Vagina (tissue), 2 donors: ENCODE data around the gene CXCL9.

Source experiments
- POLR2A ChIP-seq, 2 donors: fragments of 450-650 bp; IDR thresholded peaks; one replicate each; pipeline ENCODE4 v1.6.1; 2017; ENCODE audit warnings: antibody characterized with exemption in 2 of 2, mild to moderate bottlenecking in 2 of 2, moderate library complexity in 2 of 2
- POLR2AphosphoS5 ChIP-seq, 2 donors: sonication (generic); formaldehyde crosslinking; IDR thresholded peaks; one replicate each; pipeline ENCODE4 v1.9.0; 2017; ENCODE audit warnings: antibody characterized with exemption in 2 of 2, mild to moderate bottlenecking in 2 of 2, low read depth in 1 of 2; ENCODE audit not compliant: insufficient read depth in 1 of 2
- TF ChIP-seq, protein P1 (sequence below), 3 experiments: fragments of 450-650 bp in 2 of 3; fragments of 200-600 bp in 1 of 3; sonication (generic) in 1 of 3; IDR thresholded peaks; one replicate each; pipeline ENCODE4 v1.5.1; 2017 to 2019; ENCODE audit warnings: antibody characterized with exemption in 3 of 3, mild to moderate bottlenecking in 2 of 3, moderate library complexity in 2 of 3

DNA sequence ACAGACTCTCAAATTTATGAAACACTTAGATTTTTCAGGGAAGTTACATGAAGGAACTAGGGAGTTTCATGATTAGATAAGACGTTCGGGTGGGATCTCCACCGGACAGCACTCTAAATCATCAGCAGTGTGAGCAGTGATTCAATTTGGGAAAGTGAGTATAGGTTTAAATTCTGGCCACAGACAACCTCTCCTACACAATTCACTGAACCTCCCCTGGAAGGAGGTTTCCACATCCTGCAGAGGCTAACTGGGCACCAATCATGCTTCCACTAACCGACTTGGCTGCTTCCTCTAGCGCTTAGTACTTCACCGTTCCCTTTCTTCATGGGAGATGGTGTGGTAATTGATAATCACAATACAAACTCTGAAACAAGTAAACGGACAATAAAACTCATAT, 5.6 kb downstream of the CXCL9 start:
- TF ChIP-seq, protein P1, sequence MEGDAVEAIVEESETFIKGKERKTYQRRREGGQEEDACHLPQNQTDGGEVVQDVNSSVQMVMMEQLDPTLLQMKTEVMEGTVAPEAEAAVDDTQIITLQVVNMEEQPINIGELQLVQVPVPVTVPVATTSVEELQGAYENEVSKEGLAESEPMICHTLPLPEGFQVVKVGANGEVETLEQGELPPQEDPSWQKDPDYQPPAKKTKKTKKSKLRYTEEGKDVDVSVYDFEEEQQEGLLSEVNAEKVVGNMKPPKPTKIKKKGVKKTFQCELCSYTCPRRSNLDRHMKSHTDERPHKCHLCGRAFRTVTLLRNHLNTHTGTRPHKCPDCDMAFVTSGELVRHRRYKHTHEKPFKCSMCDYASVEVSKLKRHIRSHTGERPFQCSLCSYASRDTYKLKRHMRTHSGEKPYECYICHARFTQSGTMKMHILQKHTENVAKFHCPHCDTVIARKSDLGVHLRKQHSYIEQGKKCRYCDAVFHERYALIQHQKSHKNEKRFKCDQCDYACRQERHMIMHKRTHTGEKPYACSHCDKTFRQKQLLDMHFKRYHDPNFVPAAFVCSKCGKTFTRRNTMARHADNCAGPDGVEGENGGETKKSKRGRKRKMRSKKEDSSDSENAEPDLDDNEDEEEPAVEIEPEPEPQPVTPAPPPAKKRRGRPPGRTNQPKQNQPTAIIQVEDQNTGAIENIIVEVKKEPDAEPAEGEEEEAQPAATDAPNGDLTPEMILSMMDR (IDR thresholded peaks at IDR 0.05) = no peak
- TF ChIP-seq POLR2A (IDR thresholded peaks at IDR 0.05) = no peak
- no peak for TF ChIP-seq POLR2AphosphoS5 (IDR thresholded peaks at IDR 0.05; ENCODE audit: insufficient read depth in 1 of 2, low read depth in 1 of 2)
